Keratinocyte (primary cell): Measurements from ENCODE around the gene PARD3. TPM values are rescaled to one million over a fixed set of nuclear protein-coding genes. Genes with fewer than 3 reads are reported as not detected.

Source experiments
- DNase-seq: peaks from one replicate; pipeline ENCODE4 v3.0.0-alpha.2; 2011; ENCODE audit warnings: low read depth, missing footprints, low spot score
- FAIRE-seq: peaks from 2 replicates; lab custom pipeline; 2011; peaks lifted over from hg19 to GRCh38; lab: Jason Lieb, UNC
- H2AFZ ChIP-seq: 2 replicates; pipeline ENCODE4 v1.6.0; 2012; ENCODE audit warnings: low read length, control low read depth, inconsistent platforms; ENCODE audit not compliant: control insufficient read depth
- H3K27ac ChIP-seq: 2 replicates; pipeline ENCODE4 v1.5.1; 2011; ENCODE audit warnings: low read length; ENCODE audit not compliant: control insufficient read depth, insufficient read depth
- H3K27me3 ChIP-seq: 3 replicates; pipeline ENCODE4 v1.6.0; 2011; ENCODE audit warnings: low read length; ENCODE audit not compliant: control insufficient read depth, insufficient read depth; ENCODE audit errors: extremely low read depth
- H3K36me3 ChIP-seq, 2 experiments: 2 replicates in 1 of 2; 3 replicates in 1 of 2; pipeline ENCODE4 v1.5.1; 2011; ENCODE audit warnings: low read length in 2 of 2, mild to moderate bottlenecking in 1 of 2; ENCODE audit not compliant: control insufficient read depth in 2 of 2, insufficient read depth in 2 of 2; ENCODE audit errors: extremely low read depth in 1 of 2
- H3K4me1 ChIP-seq: 3 replicates; pipeline ENCODE4 v1.5.1; 2011; ENCODE audit warnings: low read length; ENCODE audit not compliant: control insufficient read depth, insufficient read depth; ENCODE audit errors: extremely low read depth
- H3K4me2 ChIP-seq: 3 replicates; pipeline ENCODE4 v1.6.0; 2011; ENCODE audit warnings: low read depth, low read length; ENCODE audit not compliant: control insufficient read depth, insufficient read depth; ENCODE audit errors: extremely low read depth
- H3K4me3 ChIP-seq, 3 experiments: fragments of 200-600 bp in 1 of 3; sonication (generic) in 1 of 3; 2 replicates in 2 of 3; 3 replicates in 1 of 3; pipeline ENCODE4 v1.5.1; 2011 to 2016; ENCODE audit warnings: low read length in 3 of 3, mild to moderate bottlenecking in 3 of 3, control low read depth in 2 of 3, inconsistent platforms in 1 of 3, low read depth in 1 of 3, mixed read lengths in 1 of 3, mixed run types in 1 of 3, moderate library complexity in 1 of 3; ENCODE audit not compliant: control insufficient read depth in 2 of 3, insufficient read depth in 2 of 3; ENCODE audit errors: extremely low read depth in 1 of 3
- H3K79me2 ChIP-seq: 2 replicates; pipeline ENCODE4 v1.6.0; 2012; ENCODE audit warnings: low read length; ENCODE audit not compliant: control insufficient read depth, insufficient read depth
- H3K9ac ChIP-seq: 3 replicates; pipeline ENCODE4 v1.6.0; 2011; ENCODE audit warnings: low read length; ENCODE audit not compliant: control insufficient read depth, insufficient read depth; ENCODE audit errors: extremely low read depth
- H3K9me1 ChIP-seq: 3 replicates; pipeline ENCODE4 v1.6.0; 2011; ENCODE audit warnings: low read length; ENCODE audit not compliant: control insufficient read depth, insufficient read depth; ENCODE audit errors: extremely low read depth
- H3K9me3 ChIP-seq: 2 replicates; pipeline ENCODE4 v1.5.1; 2012; ENCODE audit warnings: low read depth, low read length; ENCODE audit not compliant: control insufficient read depth
- H4K20me1 ChIP-seq: 3 replicates; pipeline ENCODE4 v1.6.0; 2011; ENCODE audit warnings: low read length; ENCODE audit not compliant: control insufficient read depth, insufficient read depth; ENCODE audit errors: extremely low read depth
- CTCF ChIP-seq, 3 experiments: IDR thresholded peaks in 1 of 3; conservative IDR thresholded peaks in 1 of 3; optimal IDR thresholded peaks in 1 of 3; 2 replicates in 2 of 3; 3 replicates in 1 of 3; pipeline versions ENCODE3 to v1.5.1; 2011; ENCODE audit warnings: low read length in 3 of 3, mild to moderate bottlenecking in 3 of 3, moderate library complexity in 2 of 3, control low read depth in 1 of 3, inconsistent platforms in 1 of 3; ENCODE audit not compliant: insufficient read depth in 2 of 3; ENCODE audit errors: extremely low read depth in 1 of 3
- EZH2 ChIP-seq: IDR thresholded peaks from one replicate; pipeline ENCODE4 v1.6.1; 2012; ENCODE audit warnings: inconsistent platforms, mild to moderate bottlenecking, low read length, moderate library complexity
- dilution Hi-C: fragments of 300-500 bp; cut with MboI; formaldehyde crosslinking; loops from one replicate; pipeline ENCODE4 v1.7.0; 2020; ENCODE audit warnings: low sequenced_read_pairs; ENCODE audit not compliant: extremely low pct_ligation_motif_present
- polyA plus RNA-seq, 5 experiments: library from polyadenylated mRNA; depleted of rRNA in 3 of 5; stranded (reverse) in 3 of 5; stranded (forward) in 1 of 5; unstranded in 1 of 5; fragments of >200 nt; gene quantifications; 1 replicate in 1 of 5; 2 replicates in 3 of 5; 3 replicates in 1 of 5; pipeline versions ENCODE4 v1.2.1 to v1.2.3, GENCODE V29; 2011 to 2012; ENCODE audit warnings: missing spikeins in 2 of 5, low read depth in 1 of 5, low replicate concordance in 1 of 5

Gene PARD3
- polyA plus RNA-seq, 1 donor (not counting 4 experiments of a cell fraction or from before 2014, with no cell fraction given): 46.4 TPM

- Histone ChIP-seq H2AFZ (no peak overlapping the region), H3K36me3 (no peaks in the 10 kb centered on the region), H3K27ac (no peak overlapping the region), H3K4me3 (no peak overlapping the region), H3K4me1 (no peaks in the 10 kb centered on the region), H3K27me3 (no peaks in the 10 kb centered on the region), H3K9me1 (no peaks in the 10 kb centered on the region), H3K79me2 (peaks cover 60% of the 10 kb centered on the region), H4K20me1 (no peaks in the 10 kb centered on the region), H3K9ac (no peak overlapping the region), H3K9me3 (no peaks in the 10 kb centered on the region), H3K4me2 (no peak overlapping the region)
- FAIRE-seq (no peak), DNase-seq (no peak)
- dilution Hi-C loops: no loop called here
- TF ChIP-seq CTCF (optimal IDR thresholded peaks at IDR 0.05 in 1 of 3, IDR thresholded peaks at IDR 0.05 in 1 of 3, conservative IDR thresholded peaks at IDR 0.05 in 1 of 3; ENCODE audit: extremely low read depth in 1 of 3, insufficient read depth in 2 of 3, low read length in 3 of 3) (no peak), EZH2 (no peak)
These were observed 166.2 kb downstream of the PARD3 start for GRCh38 chr10:34648919-34649318.

GRCh38 chr10:34647875-34648865 is 166.9 kb downstream of the PARD3 start:
- no peaks in the 10 kb centered on the region for H4K20me1 ChIP-seq
- no peaks in the 10 kb centered on the region for H3K9me3 ChIP-seq
- H3K9me1 ChIP-seq: no peaks in the 10 kb centered on the region
- no peaks in the 10 kb centered on the region for H3K27me3 ChIP-seq
- H3K27ac ChIP-seq: no peak overlapping the region
- H3K4me3 ChIP-seq: no peak overlapping the region
- no peak overlapping the region for H3K4me2 ChIP-seq
- H3K79me2 ChIP-seq: peaks cover 58% of the 10 kb centered on the region
- H3K36me3 ChIP-seq: no peaks in the 10 kb centered on the region
- no peak overlapping the region for H3K9ac ChIP-seq
- no peak for DNase-seq
- TF ChIP-seq CTCF (optimal IDR thresholded peaks at IDR 0.05 in 1 of 3, IDR thresholded peaks at IDR 0.05 in 1 of 3, conservative IDR thresholded peaks at IDR 0.05 in 1 of 3; ENCODE audit: extremely low read depth in 1 of 3, insufficient read depth in 2 of 3, low read length in 3 of 3) (no peak), EZH2 (no peak)
- H3K4me1 ChIP-seq: no peaks in the 10 kb centered on the region
- no peak overlapping the region for H2AFZ ChIP-seq
- no peak for FAIRE-seq
- dilution Hi-C loops: no loop called here
